Loucy (cell line): ENCODE data around the gene MINDY4.

Experiments
- H2AFZ ChIP-seq: fragments of 200-600 bp; sonication (generic); 2 replicates; pipeline ENCODE4 v1.6.0; 2016; ENCODE audit warnings: antibody characterized with exemption, mild to moderate bottlenecking, low read length, moderate library complexity
- H3F3A ChIP-seq: fragments of 200-600 bp; 2 replicates; pipeline ENCODE4 v1.6.0; 2016; ENCODE audit warnings: antibody characterized with exemption, low read depth, mild to moderate bottlenecking
- H3K27me3 ChIP-seq: fragments of 200-600 bp; sonication (generic); 2 replicates; pipeline ENCODE4 v1.6.1; 2014; ENCODE audit warnings: low read length, mild to moderate bottlenecking; ENCODE audit not compliant: insufficient read depth, poor library complexity, severe bottlenecking
- H3K36me3 ChIP-seq: fragments of 200-600 bp; sonication (generic); 2 replicates; pipeline ENCODE4 v1.6.1; 2016; ENCODE audit warnings: low read length; ENCODE audit not compliant: insufficient read depth
- H3K4me1 ChIP-seq: fragments of 200-600 bp; sonication (generic); 2 replicates; pipeline ENCODE4 v1.5.1; 2014; ENCODE audit warnings: low read length, mild to moderate bottlenecking; ENCODE audit not compliant: insufficient read depth, poor library complexity, severe bottlenecking
- H3K4me2 ChIP-seq: fragments of 200-600 bp; sonication (generic); 2 replicates; pipeline ENCODE4 v1.6.0; 2014; ENCODE audit warnings: antibody characterized with exemption, low read length, low read depth, mild to moderate bottlenecking; ENCODE audit not compliant: poor library complexity, severe bottlenecking
- H3K4me3 ChIP-seq: fragments of 200-600 bp; sonication (generic); 2 replicates; pipeline ENCODE4 v1.5.1; 2014; ENCODE audit warnings: low read length, mild to moderate bottlenecking, mixed read lengths; ENCODE audit not compliant: poor library complexity, severe bottlenecking
- H3K79me2 ChIP-seq: fragments of 200-600 bp; sonication (generic); 2 replicates; pipeline ENCODE4 v1.6.1; 2014; ENCODE audit warnings: low read length; ENCODE audit not compliant: insufficient read depth
- H3K9ac ChIP-seq: fragments of 200-600 bp; sonication (generic); 2 replicates; pipeline ENCODE4 v1.6.0; 2014; ENCODE audit warnings: mild to moderate bottlenecking, low read depth, low read length, moderate library complexity; ENCODE audit not compliant: poor library complexity, severe bottlenecking
- H3K9me2 ChIP-seq: fragments of 200-600 bp; sonication (generic); replicated peaks from 2 replicates; pipeline ENCODE4 v1.6.1; 2016; ENCODE audit warnings: low read depth, low read length, mixed read lengths
- H3K9me3 ChIP-seq: fragments of 200-600 bp; sonication (generic); 2 replicates; pipeline ENCODE4 v1.6.1; 2014; ENCODE audit warnings: mild to moderate bottlenecking, antibody characterized with exemption, low read length, low read depth; ENCODE audit not compliant: insufficient read depth
- H4K20me1 ChIP-seq: fragments of 200-600 bp; sonication (generic); 2 replicates; pipeline ENCODE4 v1.6.0; 2014; ENCODE audit warnings: antibody characterized with exemption, low read length, mild to moderate bottlenecking; ENCODE audit not compliant: insufficient read depth, poor library complexity, severe bottlenecking
- CTCF ChIP-seq: fragments of 200-600 bp; sonication (generic); conservative IDR thresholded peaks from 2 replicates; pipeline ENCODE4 v1.5.1; 2014; ENCODE audit warnings: mild to moderate bottlenecking, antibody characterized with exemption, low read length
- EZH2phosphoT487 ChIP-seq: fragments of 200-600 bp; IDR thresholded peaks from 2 replicates; pipeline ENCODE4 v1.6.1; 2018; ENCODE audit warnings: antibody characterized with exemption, mild to moderate bottlenecking, moderate library complexity, borderline replicate concordance

Gene MINDY4

GRCh38 chr7:30897770-30898169, 126.6 kb downstream of the MINDY4 start:
- no peaks in the 10 kb centered on the region for H3F3A ChIP-seq
- H3K9me2 ChIP-seq: no peaks in the 10 kb centered on the region
- no peak overlapping the region for H2AFZ ChIP-seq
- no peaks in the 10 kb centered on the region for H3K9me3 ChIP-seq
- no peak overlapping the region for H3K9ac ChIP-seq
- no peaks in the 10 kb centered on the region for H4K20me1 ChIP-seq
- H3K27me3 ChIP-seq: no peaks in the 10 kb centered on the region
- H3K79me2 ChIP-seq: no peaks in the 10 kb centered on the region
- TF ChIP-seq CTCF: no peak
- TF ChIP-seq EZH2phosphoT487: no peak
- H3K4me1 ChIP-seq: no peaks in the 10 kb centered on the region
- no peak overlapping the region for H3K4me3 ChIP-seq
- H3K36me3 ChIP-seq: no peaks in the 10 kb centered on the region
- no peak overlapping the region for H3K4me2 ChIP-seq

GRCh38 chr7:30898411-30898810, 127.2 kb downstream of the MINDY4 start:
- TF ChIP-seq EZH2phosphoT487 (no peak), CTCF (no peak)
- Histone ChIP-seq H3F3A (no peaks in the 10 kb centered on the region), H3K9me2 (no peaks in the 10 kb centered on the region), H3K4me3 (no peak overlapping the region), H4K20me1 (no peaks in the 10 kb centered on the region), H2AFZ (no peak overlapping the region), H3K27me3 (no peaks in the 10 kb centered on the region), H3K4me2 (no peak overlapping the region), H3K36me3 (no peaks in the 10 kb centered on the region), H3K9me3 (no peaks in the 10 kb centered on the region), H3K4me1 (no peaks in the 10 kb centered on the region), H3K9ac (no peak overlapping the region), H3K79me2 (no peaks in the 10 kb centered on the region)

DNA sequence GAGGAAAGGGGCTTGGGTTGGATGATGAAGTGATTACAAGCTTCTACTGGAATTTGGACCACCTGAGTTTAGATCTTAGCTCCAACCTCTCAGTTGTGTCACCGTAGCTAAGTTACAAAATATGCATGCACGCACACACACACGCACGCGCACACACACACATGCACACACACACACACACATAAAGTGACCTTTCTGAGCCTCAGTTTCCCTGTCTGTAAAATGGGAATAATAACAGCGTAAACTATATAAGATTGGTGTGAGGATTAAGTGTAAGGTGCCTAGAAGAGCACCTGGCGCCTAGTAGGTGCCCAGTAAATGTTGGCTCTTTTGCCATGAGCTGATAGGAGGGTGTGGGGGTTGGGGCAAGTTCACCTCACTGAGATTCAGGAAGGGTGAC, 127.8 kb downstream of the MINDY4 start:
- Histone ChIP-seq H4K20me1 (no peaks in the 10 kb centered on the region), H3K79me2 (no peaks in the 10 kb centered on the region), H3K27me3 (no peaks in the 10 kb centered on the region), H3K9me2 (no peaks in the 10 kb centered on the region), H3K4me1 (no peaks in the 10 kb centered on the region), H3F3A (no peaks in the 10 kb centered on the region), H3K4me3 (no peak overlapping the region), H2AFZ (no peak overlapping the region), H3K9ac (no peak overlapping the region), H3K4me2 (no peak overlapping the region), H3K36me3 (no peaks in the 10 kb centered on the region), H3K9me3 (no peaks in the 10 kb centered on the region)
- TF ChIP-seq CTCF: no peak
- no peak for TF ChIP-seq EZH2phosphoT487
